Activated B cell treated with CpG ODN at 0.5 μM for 24 hours (primary cell): ENCODE data around the gene C20orf173. TPM values are rescaled to one million over a fixed set of nuclear protein-coding genes. Genes with fewer than 3 reads are reported as not detected.

Experiments
- ATAC-seq: fragments of 200-7000 bp; cut with Tn5 transposase; one replicate; pipeline ENCODE4 v1.10.0; 2021; ENCODE audit warnings: low read depth, mild to moderate bottlenecking, moderate library complexity
- CTCF ChIA-PET: fragments of 350-600 bp; sonication (Branson Sonifier 250); formaldehyde crosslinking; loops from one replicate; lab custom pipeline; 2021; ENCODE audit warnings: antibody characterized with exemption; lab: Charles Lee
- POLR2A ChIA-PET: fragments of 350-600 bp; sonication (Branson Sonifier 250); formaldehyde crosslinking; loops from one replicate; lab custom pipeline; 2021; ENCODE audit warnings: antibody characterized with exemption; lab: Charles Lee
- DNase-seq: peaks from one replicate; pipeline ENCODE4 v3.0.0; 2022
- H3K27ac Mint-ChIP-seq: one replicate; pipeline ENCODE4 v1.8.0; 2020; ENCODE audit warnings: mixed read lengths
- H3K27me3 Mint-ChIP-seq: one replicate; pipeline ENCODE4 v1.8.0; 2021; ENCODE audit warnings: mixed read lengths
- H3K36me3 Mint-ChIP-seq: one replicate; pipeline ENCODE4 v1.8.0; 2021; ENCODE audit warnings: low read depth, mixed read lengths
- H3K4me1 Mint-ChIP-seq: one replicate; pipeline ENCODE4 v1.8.0; 2021; ENCODE audit warnings: mixed read lengths
- H3K4me3 Mint-ChIP-seq: one replicate; pipeline ENCODE4 v1.8.0; 2020; ENCODE audit warnings: mild to moderate bottlenecking, mixed read lengths
- H3K9me3 Mint-ChIP-seq: one replicate; pipeline ENCODE4 v1.8.0; 2020; ENCODE audit warnings: mixed read lengths
- CTCF ChIP-seq: fragments of 200-600 bp; IDR thresholded peaks from one replicate; pipeline ENCODE4 v1.8.0; 2022; ENCODE audit warnings: antibody characterized with exemption, mild to moderate bottlenecking
- intact Hi-C: fragments of 100-400 bp; cut with micrococcal nuclease; formaldehyde crosslinking; loops from one replicate; pipeline ENCODE4 v1.15.1; 2024
- total RNA-seq: library from RNA; stranded (reverse); gene quantifications from 2 replicates; pipeline ENCODE4 v1.2.3, GENCODE V29; 2022

Gene C20orf173
- total RNA-seq, 1 donor from 2014 or later: not detected

DNA sequence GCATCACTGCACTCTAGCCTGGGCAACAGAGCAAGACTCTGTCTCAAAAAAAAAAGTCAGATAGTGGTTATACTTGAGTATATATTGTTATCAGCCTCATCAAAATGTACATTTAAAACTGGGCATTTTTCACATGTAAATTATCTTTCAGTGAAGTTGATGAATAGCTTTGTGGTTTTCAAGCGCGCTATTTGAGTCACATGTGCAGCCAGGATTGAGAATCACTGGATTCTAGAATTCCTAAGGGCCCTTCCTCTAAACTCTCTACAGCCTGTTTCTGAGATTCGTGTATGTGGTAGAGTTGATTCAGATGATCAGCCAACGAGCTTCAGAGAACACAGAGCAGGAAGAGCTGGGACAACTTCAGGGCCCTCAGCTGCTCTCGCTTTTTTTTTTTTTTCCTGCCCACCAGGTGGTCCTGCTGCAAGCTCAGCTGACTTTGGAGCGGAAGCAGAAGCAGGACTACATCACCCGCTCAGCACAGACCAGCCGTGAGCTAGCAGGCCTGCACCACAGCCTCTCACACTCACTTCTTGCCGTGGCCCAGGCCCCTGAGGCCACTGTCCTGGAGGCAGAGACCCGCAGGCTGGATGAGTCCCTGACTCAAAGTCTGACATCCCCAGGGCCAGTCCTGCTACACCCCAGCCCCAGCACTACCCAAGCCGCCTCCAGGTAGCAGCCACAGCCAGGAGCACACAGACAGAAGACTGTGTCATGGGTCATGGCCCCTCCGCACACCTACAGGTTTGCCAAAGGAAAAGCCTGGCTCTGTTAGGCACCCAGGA is 18.3 kb downstream of the C20orf173 start:
- DNase-seq (no peak), ATAC-seq (no peak)
- Mint-ChIP-seq H3K36me3 (peaks cover 89% of the 10 kb centered on the region), H3K4me3 (no peak overlapping the region), H3K27ac (no peak overlapping the region), H3K9me3 (no peaks in the 10 kb centered on the region), H3K27me3 (no peaks in the 10 kb centered on the region), H3K4me1 (peaks cover 38% of the 10 kb centered on the region)
- CTCF ChIA-PET: interaction anchor here (0.7 to 0.8 kb wide), 2 partner anchors 108 to 486 kb away, joined by 3 to 4 read pairs; no protein-coding TSS in a partner anchor
- intact Hi-C loops: no loop called here
- TF ChIP-seq CTCF: no peak
- POLR2A ChIA-PET: interaction anchor here (1.0 kb wide), 1 partner anchor 8 kb away, joined by 3 read pairs; no protein-coding TSS in a partner anchor

GRCh38 chr20:35508493-35509218 is 20.8 kb downstream of the C20orf173 start:
- Mint-ChIP-seq H3K9me3 (no peaks in the 10 kb centered on the region), H3K27ac (peak overlapping the region; percentile 60), H3K27me3 (no peaks in the 10 kb centered on the region), H3K36me3 (peaks cover 90% of the 10 kb centered on the region), H3K4me3 (peak overlapping the region; percentile 47), H3K4me1 (peaks cover 55% of the 10 kb centered on the region)
- CTCF ChIA-PET: interaction anchor here (0.7 to 1.3 kb wide), 3 partner anchors 42 to 377 kb away, joined by 3 read pairs; no protein-coding TSS in a partner anchor
- DNase-seq (peak; percentile 32), ATAC-seq (peak; percentile 90)
- intact Hi-C loops: no loop called here
- TF ChIP-seq CTCF: no peak
- POLR2A ChIA-PET: interaction anchor here (0.6 to 1.2 kb wide), 4 partner anchors 18 to 412 kb away, joined by 3 to 6 read pairs (median 4); partner anchors contain the start of genes ERGIC3 and SPAG4

DNA sequence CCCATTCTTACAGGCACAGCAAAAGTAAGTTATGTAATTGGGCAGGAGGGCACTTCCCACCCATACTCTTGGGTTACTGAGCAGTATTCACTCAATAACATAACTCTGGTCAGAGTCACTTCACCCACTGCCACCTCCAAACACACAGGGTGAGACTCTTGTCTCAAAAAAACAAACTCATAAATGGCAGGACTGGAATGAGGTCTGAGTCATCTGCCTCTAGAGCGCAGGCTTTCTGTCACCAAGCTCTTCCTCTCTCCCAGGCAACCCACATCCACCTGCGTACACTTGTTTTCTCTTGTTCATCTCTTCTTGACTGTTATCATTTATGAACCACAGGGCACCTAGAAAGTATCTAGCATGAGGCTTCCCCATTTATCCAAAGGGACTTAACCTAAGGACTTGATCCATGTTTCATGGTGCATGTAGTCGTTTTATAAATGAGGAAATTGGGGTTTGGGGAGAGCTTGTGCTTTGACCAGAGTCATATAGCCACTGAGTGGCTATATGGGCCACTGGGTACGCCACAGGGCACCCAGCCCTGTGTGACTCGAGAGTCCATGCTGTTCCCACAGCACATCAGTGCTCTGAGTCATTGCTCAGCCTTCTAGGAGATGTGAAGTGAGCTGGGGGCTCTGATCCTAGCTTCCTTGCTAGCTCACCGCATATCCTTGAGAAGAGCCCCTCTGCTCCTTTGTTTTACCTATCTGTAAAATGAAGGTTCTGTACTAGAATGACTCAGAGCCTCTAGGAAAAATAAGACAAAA is 22.4 kb downstream of the C20orf173 start:
- H3K27me3 Mint-ChIP-seq: no peaks in the 10 kb centered on the region
- POLR2A ChIA-PET: interaction anchor here (0.5 to 1.5 kb wide), 3 partner anchors 15 to 109 kb away, joined by 4 to 6 read pairs (median 5); partner anchors contain the start of gene SPAG4
- ATAC-seq (peak; percentile 11), DNase-seq (no peak)
- CTCF ChIA-PET: no interaction called here
- peaks cover 93% of the 10 kb centered on the region for H3K36me3 Mint-ChIP-seq
- no peak overlapping the region for H3K4me3 Mint-ChIP-seq
- TF ChIP-seq CTCF: no peak
- intact Hi-C loops: loop anchor here (2.0 kb wide), 1 partner anchor 16 kb away; no protein-coding TSS in a partner anchor
- H3K9me3 Mint-ChIP-seq: no peaks in the 10 kb centered on the region
- peaks cover 71% of the 10 kb centered on the region for H3K4me1 Mint-ChIP-seq
- peak overlapping the region; percentile 62 for H3K27ac Mint-ChIP-seq

- ATAC-seq (no peak), DNase-seq (no peak)
- H3K4me1 Mint-ChIP-seq: peaks cover 77% of the 10 kb centered on the region
- no peaks in the 10 kb centered on the region for H3K27me3 Mint-ChIP-seq
- no peak for TF ChIP-seq CTCF
- POLR2A ChIA-PET: interaction anchor here (1.1 kb wide), 1 partner anchor 15 kb away, joined by 5 read pairs; no protein-coding TSS in a partner anchor
- CTCF ChIA-PET: no interaction called here
- H3K27ac Mint-ChIP-seq: peak overlapping the region; percentile 6
- peak overlapping the region; percentile 6 for H3K4me3 Mint-ChIP-seq
- H3K36me3 Mint-ChIP-seq: peaks cover 89% of the 10 kb centered on the region
- intact Hi-C loops: loop anchor here (2.0 kb wide), 1 partner anchor 17 kb away; no protein-coding TSS in a partner anchor
- no peaks in the 10 kb centered on the region for H3K9me3 Mint-ChIP-seq
These were observed 23.3 kb downstream of the C20orf173 start for GRCh38 chr20:35506179-35506578.
